HG02759 (cell line): ENCODE results near the gene TMEM256.
A peak's percentile ranks its signal among the peaks of the same experiment; 100 is the strongest.

Experiments used
- ATAC-seq: cut with Tn5 transposase; IDR thresholded peaks from one replicate; pipeline ENCODE4 v1.9.1; 2021; ENCODE audit warnings: mild to moderate bottlenecking, moderate library complexity; ENCODE audit not compliant: unreplicated experiment

TMEM256 gene

DNA sequence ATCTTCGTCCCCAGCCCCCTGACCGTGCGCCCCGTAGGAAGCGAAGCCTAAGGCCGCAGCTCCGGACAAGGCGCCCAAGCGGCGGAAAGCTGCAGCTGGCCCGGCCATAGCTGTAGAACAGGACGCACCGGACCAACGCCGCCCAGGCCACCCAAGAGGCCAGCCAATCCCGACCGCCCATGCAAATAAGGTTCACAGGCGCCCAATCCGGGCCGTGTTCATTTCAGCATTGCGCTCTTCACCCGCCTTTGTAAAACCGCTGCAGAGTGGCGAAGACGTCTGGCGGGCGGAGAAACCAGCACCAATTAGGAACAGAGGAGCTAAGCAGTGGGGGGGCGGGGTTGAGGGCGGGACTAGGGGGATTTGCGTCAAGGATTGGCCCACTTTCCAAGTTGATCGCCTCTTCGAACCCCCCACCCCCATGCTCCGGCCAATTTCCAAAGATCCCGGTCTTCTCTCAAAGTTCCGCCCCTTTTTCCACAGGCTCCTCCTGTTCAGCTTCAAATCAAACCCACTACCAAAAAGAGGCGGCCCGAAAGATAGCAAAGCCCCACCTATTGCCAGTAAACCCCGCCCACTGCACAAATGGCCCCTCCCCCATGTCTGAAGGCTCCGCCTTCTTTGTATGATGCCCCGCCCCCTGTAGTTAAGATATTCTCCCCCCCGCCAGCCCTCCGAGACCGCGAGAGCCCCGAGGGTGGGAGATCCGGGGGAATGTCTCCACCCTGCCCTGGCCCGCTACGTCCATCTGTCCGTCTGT is at the start of gene TMEM256:
Gene TMEM256 (minus strand): TSS at position 121 of the 760 bp plus-strand sequence. CDS start 13 bp downstream, at position 108.
- peak; percentile 94 for ATAC-seq

DNA sequence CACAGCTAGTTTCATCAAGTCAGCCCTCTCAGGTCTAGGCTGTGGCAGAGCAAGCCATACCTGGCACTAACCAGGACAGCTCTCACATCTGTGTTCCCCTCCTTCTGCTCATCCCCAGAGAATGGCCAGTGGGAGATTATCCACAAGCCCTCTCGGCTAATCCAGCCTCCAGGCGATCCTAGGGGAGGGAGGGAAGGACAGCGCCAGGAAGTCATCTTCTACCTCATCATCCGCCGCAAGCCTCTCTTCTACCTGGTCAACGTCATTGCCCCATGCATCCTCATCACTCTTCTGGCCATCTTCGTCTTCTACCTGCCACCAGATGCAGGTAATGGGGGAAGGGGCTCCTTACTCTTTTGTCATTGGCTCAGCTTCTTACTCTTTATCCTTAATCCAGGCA is 44.6 kb upstream of the TMEM256 start:
- no peak for ATAC-seq

DNA sequence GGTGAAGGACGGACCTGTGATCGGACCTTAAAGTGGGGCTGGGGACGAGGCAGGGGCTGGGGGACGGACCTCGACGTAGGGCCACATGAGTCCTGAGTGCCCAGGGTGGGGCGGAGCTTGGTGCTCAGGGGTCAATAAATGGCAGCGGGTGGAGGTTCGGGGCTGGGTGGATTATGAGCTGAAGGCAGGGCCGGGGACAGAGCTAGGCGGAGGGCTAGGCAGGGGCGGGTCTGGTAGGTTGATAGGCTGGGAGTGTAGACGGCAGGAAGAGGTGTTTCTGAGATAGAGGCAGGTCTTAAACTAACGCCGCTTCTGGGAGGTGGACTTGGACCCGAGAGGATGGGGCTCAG is 41.7 kb upstream of the TMEM256 start:
- no peak for ATAC-seq

DNA sequence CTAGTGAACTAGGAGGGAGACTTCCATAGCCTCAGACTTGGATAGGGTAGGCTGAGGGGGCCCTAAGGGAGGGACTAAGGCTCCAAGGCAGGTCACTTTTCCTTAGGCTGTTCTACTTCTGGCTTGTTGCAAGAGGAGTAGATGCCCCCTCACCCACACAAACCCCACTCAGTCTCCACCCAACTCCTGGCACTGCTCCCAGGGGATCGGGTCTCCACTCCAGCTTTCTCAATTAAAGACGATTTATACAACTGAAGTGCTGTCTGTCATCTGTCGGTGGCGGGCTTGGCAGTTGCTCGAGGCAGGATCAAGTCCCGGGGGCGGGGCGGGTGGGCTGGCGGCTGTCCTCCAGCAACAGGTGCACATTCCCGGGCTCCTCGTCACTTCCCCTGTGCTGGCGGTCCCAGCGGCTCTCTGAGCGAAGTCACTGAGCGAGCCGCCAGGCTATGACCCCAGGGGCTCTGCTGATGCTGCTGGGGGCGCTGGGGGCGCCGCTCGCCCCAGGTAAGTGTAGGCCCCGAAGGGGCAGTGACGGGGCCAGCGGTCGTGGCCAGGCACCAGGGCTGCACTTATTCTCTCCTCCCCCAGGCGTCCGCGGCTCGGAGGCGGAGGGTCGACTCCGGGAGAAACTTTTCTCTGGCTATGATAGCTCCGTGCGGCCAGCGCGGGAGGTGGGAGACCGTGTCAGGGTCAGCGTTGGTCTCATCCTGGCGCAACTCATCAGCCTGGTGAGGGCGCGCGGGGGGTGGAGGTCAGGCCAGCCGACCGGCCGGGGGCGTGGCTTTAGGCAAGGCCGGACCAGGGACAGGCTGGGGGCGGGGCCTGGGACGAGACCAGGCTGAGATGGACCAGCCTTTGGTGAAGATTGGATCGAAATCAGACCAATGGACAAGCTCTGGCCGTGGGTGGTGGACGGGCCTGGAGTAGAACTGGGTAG is 41.1 kb upstream of the TMEM256 start, which contains the start of gene CHRNB1:
Gene CHRNB1 (plus strand): TSS at position 380 of the 937 bp plus-strand sequence. CDS start 67 bp downstream, at position 447.
- ATAC-seq, result no peak

DNA sequence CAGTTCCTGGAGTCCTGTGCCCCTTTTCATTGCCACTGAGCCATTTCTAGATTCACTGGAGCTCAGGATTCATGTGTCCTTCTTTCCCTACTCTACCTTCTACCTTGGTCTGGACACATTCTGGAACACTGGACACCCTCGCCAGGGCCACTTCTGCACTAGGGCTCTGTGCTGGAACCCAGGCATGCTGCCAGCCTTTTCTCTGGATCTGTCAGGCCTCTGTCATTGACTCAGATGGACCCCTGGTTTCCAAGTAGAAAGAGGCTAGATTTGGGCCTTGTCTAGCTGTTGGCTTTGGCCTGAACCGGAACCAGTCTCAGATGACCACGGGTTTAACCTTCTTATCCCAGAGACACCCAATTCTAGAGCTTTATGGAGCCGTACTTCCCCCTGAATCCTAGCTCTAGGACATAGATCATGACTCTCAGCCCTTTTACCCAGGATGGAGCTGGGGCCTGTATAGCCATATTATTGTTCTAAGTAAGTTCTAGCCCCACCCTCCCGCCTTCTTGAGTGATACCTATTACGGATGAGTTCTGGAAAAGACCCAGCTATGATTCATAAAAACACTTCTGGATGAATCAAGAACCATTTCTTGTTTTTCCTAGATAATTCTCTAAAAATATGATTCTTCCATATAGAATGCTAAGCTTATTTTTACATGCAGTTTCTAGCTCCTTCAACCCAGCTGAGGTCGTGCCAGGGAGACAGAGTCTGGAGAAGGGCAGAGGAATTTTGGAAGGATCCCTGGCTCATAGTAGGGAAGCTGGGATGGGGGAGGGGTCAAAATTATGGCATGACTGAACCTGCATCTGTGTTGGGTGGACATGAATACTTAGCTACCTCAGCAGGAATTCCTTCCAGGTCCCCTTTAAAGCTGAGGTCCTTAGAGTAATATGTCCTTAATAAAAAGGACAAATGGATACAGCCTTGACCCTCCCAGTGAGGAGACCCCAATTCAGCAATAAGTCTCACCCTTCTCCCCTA is 39.9 kb upstream of the TMEM256 start:
- no peak for ATAC-seq

DNA sequence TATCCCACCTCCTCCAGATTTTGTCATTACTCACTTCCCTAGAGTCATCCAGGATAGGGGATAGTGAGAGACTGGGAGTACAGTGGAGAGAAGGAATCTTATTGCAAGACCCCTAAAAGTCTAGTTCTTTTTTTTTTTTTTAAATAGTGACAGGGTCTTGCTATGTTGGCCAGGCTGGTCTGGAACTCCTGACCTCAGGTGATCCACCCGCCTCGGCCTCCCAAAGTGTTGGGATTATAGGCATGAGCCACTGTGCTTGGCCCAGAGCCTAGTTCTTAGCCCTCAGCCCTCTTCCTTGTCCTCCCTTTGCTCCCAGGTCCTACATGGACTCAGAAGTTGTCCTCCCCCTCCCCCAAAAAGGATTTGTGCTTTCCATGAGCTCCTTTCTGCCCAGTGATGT is 38.2 kb upstream of the TMEM256 start:
- no peak for ATAC-seq

DNA sequence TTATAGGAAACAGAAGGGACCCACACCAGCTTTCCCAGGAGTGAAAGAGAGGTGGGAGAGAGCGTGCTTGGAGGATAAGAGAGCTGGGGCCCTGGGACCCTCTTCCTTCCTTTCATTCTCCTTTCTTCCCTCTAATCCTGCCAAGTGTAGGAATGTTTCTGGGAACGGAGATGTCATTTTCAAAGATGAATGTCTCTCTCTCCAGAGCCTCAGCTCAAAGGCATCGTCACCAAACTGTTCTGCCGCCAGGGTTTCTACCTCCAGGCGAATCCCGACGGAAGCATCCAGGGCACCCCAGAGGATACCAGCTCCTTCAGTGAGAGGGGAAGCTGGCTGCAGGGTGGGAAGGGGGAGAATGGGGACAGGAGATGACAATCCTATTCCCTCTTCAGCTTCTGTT is 37.4 kb upstream of the TMEM256 start:
- ATAC-seq, result no peak

DNA sequence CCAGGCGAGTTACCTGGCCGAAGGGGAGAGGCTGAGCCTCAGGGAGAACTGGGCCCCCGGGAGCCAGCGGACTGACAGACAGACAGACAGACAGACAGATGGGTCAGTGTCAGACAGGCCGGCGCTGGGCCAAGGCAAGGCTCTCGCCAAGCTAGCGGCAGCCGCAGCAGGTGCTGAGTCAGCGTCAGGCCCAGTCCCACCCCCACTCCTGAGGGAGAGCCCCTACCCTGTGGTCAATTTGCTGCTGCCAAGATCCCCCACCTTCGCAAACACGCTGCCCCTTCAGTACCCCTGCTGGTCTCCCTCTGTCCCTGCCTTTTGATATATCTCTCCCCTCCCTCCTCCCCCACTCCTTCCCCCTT is 36.9 kb upstream of the TMEM256 start:
- no peak for ATAC-seq

DNA sequence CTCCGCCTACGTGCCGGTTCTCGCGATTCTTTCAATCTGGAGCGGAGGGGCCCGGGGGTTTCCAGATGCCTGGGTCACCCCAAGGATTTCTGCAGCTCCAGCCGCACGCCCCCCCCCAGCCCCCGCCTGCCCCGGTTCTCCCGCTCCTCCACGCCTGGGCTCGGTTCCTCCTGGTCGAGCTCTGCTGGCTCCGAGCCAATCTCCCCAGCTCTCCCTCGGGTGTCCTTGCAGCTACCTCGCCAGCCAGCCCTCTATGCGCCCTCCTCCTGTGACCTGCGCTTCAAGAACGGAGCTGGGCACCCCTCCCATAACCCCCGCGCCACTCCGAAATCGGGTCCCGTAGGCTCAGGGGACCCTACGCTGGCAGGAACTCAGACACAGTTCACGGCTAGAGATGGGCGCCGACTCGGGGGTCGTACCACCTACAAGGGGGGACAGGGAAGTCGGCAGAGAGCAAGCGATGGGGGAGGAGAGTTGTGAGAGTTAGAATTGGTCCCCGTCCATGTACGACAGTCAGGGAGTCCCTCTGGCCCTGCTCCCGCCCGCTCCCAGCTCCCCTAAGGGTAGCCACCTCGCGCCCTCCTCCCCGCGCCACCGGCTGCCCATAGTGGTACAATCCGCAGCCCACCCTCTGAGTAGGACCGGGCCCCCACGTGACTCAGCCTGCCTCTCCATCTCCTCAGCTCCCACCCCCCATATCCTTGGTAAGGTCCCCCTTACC is 36.4 kb upstream of the TMEM256 start:
- ATAC-seq, result no peak

DNA sequence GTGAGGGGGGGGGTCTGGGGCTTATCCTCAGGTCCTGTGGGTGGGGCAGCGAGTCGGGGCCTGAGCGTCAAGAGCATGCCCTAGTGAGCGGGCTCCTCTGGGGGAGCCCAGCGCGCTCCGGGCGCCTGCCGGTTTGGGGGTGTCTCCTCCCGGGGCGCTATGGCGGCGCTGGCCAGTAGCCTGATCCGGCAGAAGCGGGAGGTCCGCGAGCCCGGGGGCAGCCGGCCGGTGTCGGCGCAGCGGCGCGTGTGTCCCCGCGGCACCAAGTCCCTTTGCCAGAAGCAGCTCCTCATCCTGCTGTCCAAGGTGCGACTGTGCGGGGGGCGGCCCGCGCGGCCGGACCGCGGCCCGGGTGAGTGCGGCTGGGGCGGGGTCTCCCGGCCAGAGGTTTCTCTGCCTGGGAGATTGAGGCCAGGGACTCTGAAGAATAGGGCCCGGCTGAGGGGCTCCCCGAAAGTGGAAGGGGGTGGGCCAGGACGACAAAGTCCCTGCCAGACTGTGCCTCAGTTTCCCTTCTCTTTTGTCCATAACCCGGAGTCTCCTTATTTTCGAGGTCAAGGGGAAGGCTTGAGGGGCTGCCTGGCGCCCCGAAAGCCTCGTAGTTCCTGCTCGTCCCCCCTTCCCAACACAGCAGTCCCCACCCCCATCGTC is 35.7 kb upstream of the TMEM256 start, which contains the start of gene FGF11:
Gene FGF11 (plus strand): TSS at position 51 of the 651 bp plus-strand sequence. CDS start 109 bp downstream, at position 160.
- ATAC-seq, result no peak

DNA sequence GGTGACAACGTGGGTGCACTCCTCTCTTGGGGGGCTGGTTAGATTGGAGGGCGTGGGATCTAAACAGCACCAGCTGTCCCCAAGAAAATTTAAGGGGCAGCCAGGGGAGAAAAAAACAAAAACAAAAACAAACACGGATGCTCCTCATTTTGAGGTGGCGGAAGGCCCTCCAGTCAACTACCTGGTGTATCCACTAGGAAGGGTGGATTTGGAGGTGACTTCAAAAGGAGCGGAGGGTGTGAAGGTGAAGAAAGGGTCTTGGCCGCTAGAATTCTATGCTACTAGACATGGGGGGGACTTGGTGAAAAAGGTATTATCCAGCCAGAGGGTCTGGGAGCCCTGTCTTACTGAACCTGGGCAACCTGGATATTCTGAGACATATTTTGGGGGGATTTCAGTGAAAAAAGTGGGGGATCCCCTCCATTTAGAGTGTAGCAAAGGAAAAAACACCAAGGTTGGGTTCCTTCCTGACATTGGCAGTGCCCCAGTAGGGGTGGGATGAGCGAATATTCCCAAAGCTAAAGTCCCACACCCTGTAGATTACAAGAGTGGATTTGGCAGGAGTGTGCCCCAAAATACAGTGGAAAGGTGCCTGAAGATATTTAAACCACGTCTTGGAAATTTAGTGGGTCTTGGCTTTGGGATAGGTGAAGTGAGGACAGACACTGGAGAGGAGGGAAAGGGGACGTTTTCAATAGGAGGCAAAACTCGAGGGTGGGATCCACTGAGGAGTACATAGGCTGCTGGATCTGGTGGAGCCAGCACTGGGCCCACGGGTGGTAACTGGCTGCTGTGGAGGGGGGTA is 35.0 kb upstream of the TMEM256 start:
- no peak for ATAC-seq

DNA sequence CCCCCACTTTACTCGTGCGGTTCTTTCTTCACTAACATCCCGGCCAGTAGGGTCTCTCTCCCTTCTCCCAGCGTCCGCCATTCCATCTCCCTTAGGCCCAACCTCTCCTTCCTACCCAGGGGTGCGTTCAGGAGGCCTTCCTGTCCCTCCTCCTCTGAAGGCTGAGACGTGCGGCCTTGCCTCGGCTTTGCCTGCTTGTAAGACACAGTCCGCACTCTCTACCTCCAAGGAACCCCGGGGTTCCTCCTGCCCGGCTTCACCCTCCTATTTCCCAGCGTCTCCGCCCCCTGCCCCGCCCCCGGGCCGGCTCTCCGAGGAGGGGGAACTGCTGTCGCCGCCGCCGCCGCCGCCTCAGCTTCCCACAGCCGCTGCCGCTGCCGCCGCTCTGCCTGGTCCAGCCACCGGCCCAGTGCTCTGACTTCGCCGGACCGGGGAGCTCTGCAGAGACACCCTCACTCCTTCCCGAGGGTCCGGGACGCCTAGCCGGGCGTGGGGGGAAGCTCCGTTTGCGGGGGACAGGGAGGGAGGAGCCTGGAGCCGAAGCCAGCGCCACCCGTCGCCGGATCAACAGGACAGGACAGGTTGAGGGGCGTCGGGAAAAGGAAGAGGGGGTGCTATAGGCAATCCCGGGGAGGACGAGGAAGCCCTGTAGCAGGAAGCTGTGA is 34.2 kb upstream of the TMEM256 start:
- no peak for ATAC-seq

DNA sequence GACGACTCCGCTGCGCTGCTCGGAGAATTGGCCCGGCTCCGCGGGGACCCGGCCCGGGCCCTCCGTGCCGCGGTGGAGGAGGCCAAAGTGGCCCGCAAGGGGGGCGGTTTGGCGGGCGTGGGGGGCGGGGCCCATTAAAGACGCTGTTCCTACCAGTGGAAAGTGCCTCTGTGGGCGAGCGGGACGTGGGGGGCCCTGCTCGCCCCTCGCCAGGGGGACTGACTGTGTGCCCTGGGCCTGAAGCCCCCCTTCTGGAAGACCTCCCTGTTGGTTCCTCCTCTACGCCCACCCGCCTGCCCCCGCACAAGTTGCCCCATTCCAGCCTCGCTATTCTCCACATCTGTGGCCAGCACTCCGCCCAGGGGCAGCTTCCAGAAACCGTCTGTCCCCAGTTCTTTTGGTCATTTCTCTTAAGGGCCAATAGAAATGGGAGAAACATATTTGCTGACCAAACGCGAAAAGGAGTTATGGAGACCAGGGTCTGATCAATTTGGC is 33.5 kb upstream of the TMEM256 start:
- ATAC-seq, result no peak

DNA sequence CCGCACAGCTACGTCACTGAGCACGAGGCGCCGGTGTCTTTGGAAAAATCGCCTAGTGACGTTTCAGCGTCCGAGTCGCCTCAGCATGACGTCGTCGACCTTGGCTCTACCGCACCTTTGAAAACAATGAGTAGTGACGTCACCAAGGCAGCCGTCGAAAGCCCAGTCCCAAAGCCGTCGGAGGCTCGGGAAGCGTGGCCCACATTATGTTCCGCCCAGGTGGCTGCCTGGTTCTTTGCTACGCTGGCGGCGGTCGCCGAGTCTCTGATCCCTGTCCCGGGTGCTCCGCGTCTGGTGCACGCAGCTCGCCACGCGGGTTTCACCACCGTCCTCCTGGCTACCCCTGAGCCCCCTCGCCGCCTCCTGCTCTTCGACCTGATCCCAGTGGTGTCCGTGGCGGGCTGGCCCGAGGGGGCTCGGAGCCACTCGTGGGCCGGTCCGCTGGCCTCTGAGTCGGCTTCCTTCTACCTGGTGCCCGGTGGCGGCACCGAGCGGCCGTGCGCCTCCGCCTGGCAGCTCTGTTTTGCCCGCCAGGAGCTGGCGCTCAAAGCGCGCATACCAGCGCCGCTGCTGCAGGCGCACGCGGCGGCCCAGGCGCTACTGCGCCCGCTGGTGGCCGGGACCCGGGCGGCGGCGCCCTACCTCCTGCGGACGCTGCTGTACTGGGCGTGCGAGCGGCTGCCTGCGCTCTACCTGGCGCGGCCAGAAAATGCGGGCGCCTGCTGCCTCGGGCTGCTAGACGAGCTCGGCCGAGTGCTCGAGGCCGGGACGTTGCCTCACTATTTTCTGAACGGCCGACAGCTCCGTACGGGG is 32.9 kb upstream of the TMEM256 start:
- peak; percentile 43 for ATAC-seq

DNA sequence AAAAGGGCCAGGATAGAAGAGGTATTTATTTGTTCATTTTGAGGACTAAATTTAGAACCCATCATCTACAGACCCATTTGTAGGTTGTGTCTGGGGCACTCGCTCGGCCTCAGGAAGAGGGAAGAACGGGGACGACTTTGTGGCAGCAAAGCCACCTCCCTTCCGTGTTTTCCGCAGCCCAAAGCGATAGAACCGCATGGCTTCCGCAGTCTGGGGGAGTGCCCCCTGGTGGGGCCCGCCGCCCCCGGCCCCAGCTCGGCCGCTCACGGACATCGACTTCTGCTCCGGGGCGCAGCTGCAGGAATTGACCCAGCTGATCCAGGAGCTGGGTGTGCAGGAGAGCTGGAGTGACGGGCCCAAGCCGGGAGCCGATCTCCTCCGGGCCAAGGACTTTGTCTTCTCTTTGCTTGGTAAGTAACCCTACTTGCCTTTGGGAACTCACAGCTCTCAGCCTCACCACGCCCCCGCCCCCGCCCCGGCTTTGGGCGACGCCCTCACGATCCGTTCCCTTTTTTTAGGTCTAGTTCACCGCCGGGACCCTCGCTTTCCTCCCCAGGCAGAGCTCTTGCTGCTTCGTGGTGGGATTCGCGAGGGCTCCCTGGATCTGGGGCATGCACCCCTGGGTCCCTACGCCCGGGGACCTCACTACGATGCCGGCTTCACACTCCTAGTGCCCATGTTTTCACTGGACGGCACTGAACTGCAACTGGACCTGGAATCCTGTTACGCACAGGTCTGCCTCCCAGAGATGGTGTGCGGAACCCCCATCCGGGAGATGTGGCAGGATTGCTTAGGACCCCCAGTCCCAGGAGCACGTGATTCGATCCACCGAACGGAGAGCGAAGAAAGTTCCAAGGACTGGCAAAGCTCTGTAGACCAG is 32.0 kb upstream of the TMEM256 start:
- peak; percentile 22 for ATAC-seq

DNA sequence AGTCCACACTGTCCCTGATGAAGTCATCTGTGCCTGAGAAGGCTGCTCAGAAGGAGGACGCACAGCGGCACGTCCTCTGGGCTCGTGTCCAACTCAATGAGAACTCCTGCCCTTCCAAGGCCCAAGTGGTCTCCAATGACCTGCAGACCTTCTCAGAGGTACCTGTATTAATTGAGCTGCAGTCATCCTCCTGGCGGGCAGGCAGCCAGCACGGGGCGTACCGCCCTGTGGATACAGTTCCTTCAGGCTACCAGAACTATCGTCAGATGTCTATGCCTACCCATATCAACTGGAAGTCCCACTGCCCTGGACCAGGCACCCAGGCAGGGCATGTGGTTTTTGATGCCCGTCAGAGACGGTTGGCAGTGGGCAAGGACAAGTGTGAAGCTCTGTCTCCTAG is 28.4 kb upstream of the TMEM256 start:
- ATAC-seq, result no peak
